HepG2 (cell line): Measurements from ENCODE around the gene C1QTNF3. TPM values are rescaled to one million over a fixed set of nuclear protein-coding genes. Genes with fewer than 3 reads are reported as not detected.

ENCODE experiments used
- ATAC-seq: fragments of 200-7000 bp; cut with Tn5 transposase; 3 replicates; pipeline ENCODE4 v1.9.1; 2020; ENCODE audit warnings: mild to moderate bottlenecking, moderate library complexity
- BruUV-seq: library from RNA; stranded (reverse); fragments of 400-500 nt; replicated peaks from 2 replicates; lab custom pipeline; 2021; lab: Mats Ljungman, UMichigan
- CTCF ChIA-PET: fragments of 300-600 bp; formaldehyde crosslinking; extraction: SDS; loops from one replicate; lab custom pipeline; 2021; ENCODE audit warnings: low total read pairs, inconsistent platforms, low intra/inter-chr PET ratio; lab: Yijun Ruan, JAX
- POLR2A ChIA-PET: fragments of 350-600 bp; sonication (Branson Sonifier 250); formaldehyde crosslinking; loops from one replicate; lab custom pipeline; 2020; ENCODE audit warnings: antibody characterized with exemption, inconsistent platforms; lab: Yijun Ruan, JAX
- DNase-seq: peaks from one replicate; pipeline ENCODE4 v3.0.0-alpha.2; 2015; ENCODE audit warnings: low spot score
- FAIRE-seq: peaks from 3 replicates; lab custom pipeline; 2011; peaks lifted over from hg19 to GRCh38; lab: Jason Lieb, UNC
- H2AFZ ChIP-seq: one replicate; pipeline ENCODE4 v1.6.1; 2011; ENCODE audit warnings: low read length, inconsistent platforms
- H3K27ac ChIP-seq: fragments of 300-600 bp; 3 replicates; pipeline ENCODE4 v1.8.0; 2011; ENCODE audit warnings: mixed run types, mild to moderate bottlenecking, mixed read lengths, low read length, inconsistent platforms; ENCODE audit not compliant: insufficient read depth; ENCODE audit errors: extremely low read length
- H3K27me3 ChIP-seq, 2 experiments: fragments of 200-600 bp in 1 of 2; 2 replicates in 1 of 2; 3 replicates in 1 of 2; pipeline versions ENCODE4 v1.6.0 to v1.8.0; 2011; ENCODE audit warnings: low read length in 2 of 2, mild to moderate bottlenecking in 2 of 2, moderate library complexity in 2 of 2, inconsistent platforms in 1 of 2; ENCODE audit not compliant: insufficient read depth in 2 of 2, control insufficient read depth in 1 of 2
- H3K36me3 ChIP-seq, 2 experiments: fragments of 200-600 bp in 1 of 2; replicated peaks in 1 of 2; 2 replicates in 1 of 2; 3 replicates in 1 of 2; pipeline versions ENCODE4 v1.5.1 to v1.8.0; 2011; ENCODE audit warnings: low read length in 2 of 2, inconsistent platforms in 1 of 2; ENCODE audit not compliant: insufficient read depth in 2 of 2, control insufficient read depth in 1 of 2
- H3K4me1 ChIP-seq: 2 replicates; pipeline ENCODE4 v1.5.1; 2012; ENCODE audit warnings: low read length, inconsistent platforms; ENCODE audit not compliant: insufficient read depth
- H3K4me2 ChIP-seq: 2 replicates; pipeline ENCODE4 v1.6.0; 2011; ENCODE audit warnings: low read depth, low read length, inconsistent platforms
- H3K4me3 ChIP-seq, 3 experiments: fragments of 200-600 bp in 1 of 3; sonication (generic), shearing (Covaris generic) in 1 of 3; replicated peaks in 1 of 3; 2 replicates each; pipeline ENCODE4 v1.5.1; 2011 to 2016; ENCODE audit warnings: low read length in 3 of 3, inconsistent platforms in 2 of 3, low read depth in 2 of 3, mild to moderate bottlenecking in 2 of 3, control low read depth in 1 of 3, mixed read lengths in 1 of 3; ENCODE audit not compliant: insufficient read depth in 1 of 3
- H3K79me2 ChIP-seq: one replicate; pipeline ENCODE4 v1.6.1; 2011; ENCODE audit warnings: low read length, inconsistent platforms; ENCODE audit not compliant: insufficient read depth
- H3K9ac ChIP-seq: 2 replicates; pipeline ENCODE4 v1.6.0; 2011; ENCODE audit warnings: mild to moderate bottlenecking, low read depth, low read length, inconsistent platforms; ENCODE audit not compliant: insufficient read depth
- H3K9me3 ChIP-seq: 2 replicates; pipeline ENCODE4 v1.5.1; 2012; ENCODE audit warnings: mild to moderate bottlenecking, low read length
- H4K20me1 ChIP-seq: 2 replicates; pipeline ENCODE4 v1.6.0; 2011; ENCODE audit warnings: inconsistent platforms, mild to moderate bottlenecking, low read length, moderate library complexity; ENCODE audit not compliant: insufficient read depth
- FOXA3 ChIP-seq: IDR thresholded peaks from 2 replicates; pipeline ENCODE4 v1.6.1; 2016; ENCODE audit warnings: missing genetic modification reagents, missing compliant biosample characterization
- FOXM1 ChIP-seq: sonication (generic); formaldehyde crosslinking; IDR thresholded peaks from 2 replicates; pipeline ENCODE4 v1.5.0; 2020; ENCODE audit warnings: missing genetic modification reagents
- FOXP4 ChIP-seq: sonication (generic); formaldehyde crosslinking; IDR thresholded peaks from 2 replicates; pipeline ENCODE4 v1.4.0; 2020; ENCODE audit warnings: missing genetic modification reagents
- HIVEP1 ChIP-seq: sonication (generic); formaldehyde crosslinking; IDR thresholded peaks from 2 replicates; pipeline ENCODE4 v1.4.0; 2020; ENCODE audit warnings: mild to moderate bottlenecking, missing genetic modification reagents
- HNF4A ChIP-seq: sonication (generic); formaldehyde crosslinking; IDR thresholded peaks from 2 replicates; pipeline ENCODE4 v1.4.0; 2020; ENCODE audit warnings: missing genetic modification reagents
- NFKB2 ChIP-seq: sonication (generic); formaldehyde crosslinking; IDR thresholded peaks from 2 replicates; pipeline ENCODE4 v1.4.0; 2020; ENCODE audit warnings: missing genetic modification reagents, borderline replicate concordance
- NR0B2 ChIP-seq: sonication (generic); formaldehyde crosslinking; IDR thresholded peaks from 2 replicates; pipeline ENCODE4 v1.4.0; 2020; ENCODE audit warnings: mild to moderate bottlenecking, missing genetic modification reagents
- NR3C1 ChIP-seq: sonication (generic); formaldehyde crosslinking; IDR thresholded peaks from 2 replicates; pipeline ENCODE4 v1.4.0; 2020; ENCODE audit warnings: missing genetic modification reagents
- PTBP1 ChIP-seq: fragments of 200-400 bp; formaldehyde crosslinking; IDR thresholded peaks from 2 replicates; pipeline ENCODE4 v1.6.1; 2018; ENCODE audit warnings: low read length, low read depth; ENCODE audit not compliant: poor library complexity, severe bottlenecking
- RNF2 ChIP-seq: fragments of 450-650 bp; conservative IDR thresholded peaks from 2 replicates; pipeline ENCODE4 v1.6.1; 2016; ENCODE audit warnings: low read depth
- SALL2 ChIP-seq: sonication (generic); formaldehyde crosslinking; IDR thresholded peaks from 2 replicates; pipeline ENCODE4 v1.8.1; 2023; ENCODE audit warnings: mild to moderate bottlenecking, missing genetic modification reagents, inconsistent platforms
- TFAP4 ChIP-seq: sonication (generic); IDR thresholded peaks from 2 replicates; pipeline ENCODE4 v1.6.1; 2016; ENCODE audit warnings: low read depth, borderline replicate concordance
- ZNF558 ChIP-seq: sonication (generic); formaldehyde crosslinking; IDR thresholded peaks from 2 replicates; pipeline ENCODE4 v1.9.0; 2022; ENCODE audit warnings: mild to moderate bottlenecking, missing genetic modification reagents, borderline replicate concordance
- ZNF660 ChIP-seq: sonication (generic); formaldehyde crosslinking; IDR thresholded peaks from 2 replicates; pipeline ENCODE4 v1.5.1; 2020; ENCODE audit warnings: mild to moderate bottlenecking, low read depth, missing genetic modification reagents, borderline replicate concordance
- ZNF749 ChIP-seq: sonication (generic); formaldehyde crosslinking; IDR thresholded peaks from 2 replicates; pipeline ENCODE4 v1.8.0; 2022; ENCODE audit warnings: mild to moderate bottlenecking, missing genetic modification reagents, moderate library complexity, borderline replicate concordance
- ZNF773 ChIP-seq: sonication (generic); formaldehyde crosslinking; IDR thresholded peaks from 2 replicates; pipeline ENCODE4 v1.4.0; 2020; ENCODE audit warnings: missing genetic modification reagents, borderline replicate concordance
- ZNF776 ChIP-seq: sonication (generic); formaldehyde crosslinking; IDR thresholded peaks from 2 replicates; pipeline ENCODE4 v1.4.0; 2020; ENCODE audit warnings: mild to moderate bottlenecking, missing genetic modification reagents
- WGBS: methylation state at CpG from one replicate; pipeline ENCODE4 v1.1.6; 2017; ENCODE audit warnings: low lambda C conversion rate; 5-methylcytosine and 5-hydroxymethylcytosine counted together
- in situ Hi-C: cut with HindIII; loops from 2 replicates; pipeline ENCODE4 v1.10.0; 2017; ENCODE audit warnings: low pct_unique_long_range_greater_than_20kb; ENCODE audit not compliant: extremely low pct_ligation_motif_present
- intact Hi-C: fragments of 100-400 bp; cut with micrococcal nuclease; formaldehyde crosslinking; loops from one replicate; pipeline ENCODE4 v1.10.0; 2022; ENCODE audit not compliant: unreplicated experiment
- polyA plus RNA-seq, 8 experiments: library from polyadenylated mRNA; depleted of rRNA in 3 of 8; stranded (reverse) in 7 of 8; unstranded in 1 of 8; fragments of >200 nt; fragmentation: Illumina TruSeq in 4 of 8; extraction: Trizol in 4 of 8; gene quantifications; 2 replicates each; pipeline versions ENCODE4 v1.2.1 to v1.2.3, GENCODE V29; 2011 to 2016; ENCODE audit warnings: low read depth in 4 of 8, missing spikeins in 1 of 8, mixed read lengths in 1 of 8; ENCODE audit not compliant: insufficient read depth in 1 of 8
- total RNA-seq, 5 experiments: library from RNA; depleted of rRNA; stranded (reverse); fragments of >200 nt; fragmentation: Illumina TruSeq; extraction: Trizol; gene quantifications; 2 replicates each; pipeline ENCODE4 v1.2.3, GENCODE V29; 2016; ENCODE audit warnings: low read depth in 1 of 5

C1QTNF3 gene
- total and polyA plus RNA-seq, 2 of the 13 experiments (the other 11 are each of a cell fraction or from before 2014, with no cell fraction given): 3.3 to 10.8 TPM

DNA sequence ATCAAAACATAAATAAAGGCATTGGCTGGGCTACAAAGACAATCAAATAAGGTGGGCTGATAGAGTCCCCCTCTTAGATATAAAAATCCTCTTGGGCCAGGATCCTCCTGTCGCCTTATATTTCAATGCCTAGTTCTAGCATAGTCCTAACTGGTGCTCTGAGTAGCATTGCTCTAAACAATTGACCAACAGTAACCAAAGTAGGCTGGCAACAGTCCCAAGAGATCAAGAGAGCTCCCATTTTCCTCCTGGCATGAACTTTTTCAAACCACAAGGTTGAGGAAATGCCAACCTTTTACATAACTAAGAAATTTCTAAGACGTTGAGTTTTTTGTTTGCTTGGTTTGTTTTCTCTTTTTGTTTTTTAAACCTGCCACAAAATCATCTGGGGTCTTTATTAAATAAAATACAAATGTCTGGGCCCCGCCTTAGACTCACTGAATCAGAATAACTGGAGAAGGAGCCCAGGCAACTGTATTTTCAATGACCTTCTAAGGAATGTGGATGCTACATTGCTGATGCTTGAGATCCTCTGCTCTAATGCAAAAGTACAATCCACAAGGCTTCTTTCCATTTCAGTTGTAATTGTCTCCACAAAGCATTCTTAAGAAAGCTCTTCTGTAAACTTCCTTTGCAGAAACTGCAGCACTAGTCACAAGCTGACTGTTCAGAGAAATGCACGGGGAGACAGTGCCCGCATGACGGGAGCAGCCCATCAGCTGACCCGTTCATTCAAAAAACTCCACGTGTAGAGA, 61.4 kb downstream of the C1QTNF3 start:
- FAIRE-seq (no peak), ATAC-seq (no peak), DNase-seq (no peak)
- no peaks in the 10 kb centered on the region for H3K4me1 ChIP-seq
- H4K20me1 ChIP-seq: no peaks in the 10 kb centered on the region
- H3K9me3 ChIP-seq: no peaks in the 10 kb centered on the region
- H3K79me2 ChIP-seq: no peaks in the 10 kb centered on the region
- H3K36me3 ChIP-seq: no peaks in the 10 kb centered on the region; a peak in 1 of 5 replicates
- no peak overlapping the region for H3K27ac ChIP-seq
- intact Hi-C loops (no loop called here), in situ Hi-C loops (loop anchor here (25.0 kb wide), 1 partner anchor 481 kb away; no protein-coding TSS in a partner anchor)
- WGBS: 75% methylated on average over 8 of the region's 8 CpGs
- no TSS peak for BruUV-seq
- H3K9ac ChIP-seq: no peak overlapping the region
- H3K4me2 ChIP-seq: no peak overlapping the region
- no peaks in the 10 kb centered on the region for H3K27me3 ChIP-seq
- no peak overlapping the region for H2AFZ ChIP-seq
- ChIA-PET POLR2A (no interaction called here), CTCF (no interaction called here)
- no peak overlapping the region for H3K4me3 ChIP-seq
- TF ChIP-seq ZNF558 (no peak), ZNF773 (CRISPR knock-in tag) (no peak), FOXP4 (CRISPR knock-in tag) (no peak), RNF2 (no peak), ZNF749 (CRISPR knock-in tag) (no peak), ZNF660 (no peak), PTBP1 (no peak), NR0B2 (no peak), NR3C1 (CRISPR knock-in tag) (no peak), HIVEP1 (CRISPR knock-in tag) (no peak), ZNF776 (CRISPR knock-in tag) (no peak), HNF4A (CRISPR knock-in tag) (no peak), FOXM1 (no peak), TFAP4 (no peak), NFKB2 (CRISPR knock-in tag) (no peak), SALL2 (CRISPR knock-in tag) (no peak), FOXA3 (CRISPR knock-in tag) (no peak)
